Measurements from ENCODE around the gene DOHH. TPM values are rescaled to one million over a fixed set of nuclear protein-coding genes. Genes with fewer than 3 reads are reported as not detected.
"Not testable (repeated sequence)": the region's sequence is repeated elsewhere in the genome, so short reads cannot be mapped to it uniquely, and the experiment has no call there.

The DOHH gene
- total RNA-seq, 1 experiment from 2014 or later: 51.4 TPM

- intact Hi-C loops (cut with micrococcal nuclease): no loop called here
- ATAC-seq (no peak), DNase-seq (peak; percentile 3)
- Histone ChIP-seq H3K9me2 (replicated peaks; ENCODE audit: low read length) (no peaks in the 10 kb centered on the region), H3K4me1 (ENCODE audit: insufficient read depth, low read length) (peaks cover 26% of the 10 kb centered on the region), H3K27ac (ENCODE audit: low read length) (peak overlapping the region; percentile 83), H3K9me3 (ENCODE audit: low read length) (no peaks in the 10 kb centered on the region), H3F3A (ENCODE audit: low read length, unreplicated experiment) (no peaks in the 10 kb centered on the region), H3K79me2 (ENCODE audit: low read length) (peaks cover 77% of the 10 kb centered on the region), H3K4me2 (ENCODE audit: low read length) (peak overlapping the region; percentile 81), H2AFZ (ENCODE audit: low read length) (no peak overlapping the region), H3K4me3 (ENCODE audit: low read length) (peak overlapping the region; percentile 27; the same call in 1 of the 2 replicates), H4K20me1 (ENCODE audit: low read length) (peaks cover 21% of the 10 kb centered on the region; the same call in 1 of the 2 replicates), H3K9ac (ENCODE audit: low read length) (peak overlapping the region; percentile 35), H3K27me3 (ENCODE audit: low read length) (no peaks in the 10 kb centered on the region), H3K36me3 (ENCODE audit: low read depth, low read length) (no peaks in the 10 kb centered on the region; the same call in 1 of the 2 replicates)
- ChIA-PET CTCF (no interaction called here), POLR2A (ENCODE audit: unreplicated experiment) (no interaction called here)
- TF ChIP-seq EZH2 (IDR thresholded peaks at IDR 0.05; ENCODE audit: low read length, unreplicated experiment) (no peak), CTCF (conservative IDR thresholded peaks at IDR 0.05; ENCODE audit: low read depth, low read length) (no peak), EZH2phosphoT487 (IDR thresholded peaks at IDR 0.05; ENCODE audit: borderline replicate concordance, low read length) (no peak)
- no TSS peak for BruUV-seq (replicated peaks)
Measured at GRCh38 chr19:3508771-3509535, 8.5 kb upstream of the DOHH start.

- CTCF ChIA-PET; H2AFZ ChIP-seq (ENCODE audit: low read length); H3K9me3 ChIP-seq (ENCODE audit: low read length); H3K36me3 ChIP-seq (ENCODE audit: low read depth, low read length); intact Hi-C loops (cut with micrococcal nuclease); DNase-seq; H3F3A ChIP-seq (ENCODE audit: low read length, unreplicated experiment); POLR2A ChIA-PET (ENCODE audit: unreplicated experiment); ATAC-seq; H3K9me2 ChIP-seq (replicated peaks; ENCODE audit: low read length); BruUV-seq (replicated peaks); H3K27me3 ChIP-seq (ENCODE audit: low read length): not testable (repeated sequence)
- H3K79me2 ChIP-seq (ENCODE audit: low read length): peaks cover 70% of the 10 kb centered on the region
- peak overlapping the region; percentile 81 for H3K4me2 ChIP-seq (ENCODE audit: low read length)
- H3K4me1 ChIP-seq (ENCODE audit: insufficient read depth, low read length): peaks cover 26% of the 10 kb centered on the region
- peak overlapping the region; percentile 35; the same call in 1 of the 2 replicates for H3K9ac ChIP-seq (ENCODE audit: low read length)
- H3K4me3 ChIP-seq (ENCODE audit: low read length): peak overlapping the region; percentile 91; the same call in 1 of the 2 replicates
- 0 out of 2 replicates have a peak, but pooled peaks cover 15% of the 10 kb centered on the region for H4K20me1 ChIP-seq (ENCODE audit: low read length)
- peak overlapping the region; percentile 83 for H3K27ac ChIP-seq (ENCODE audit: low read length)
Measured at GRCh38 chr19:3508121-3508661, 7.7 kb upstream of the DOHH start.

GRCh38 chr19:3507371-3508120 lies 7.1 kb upstream of the DOHH start:
- BruUV-seq (replicated peaks): TSS peak; percentile 56
- DNase-seq: peak; percentile 6

More at GRCh38 chr19:3507371-3508120, 7.1 kb upstream of the DOHH start:
- ATAC-seq: no peak
- H3K9ac ChIP-seq (ENCODE audit: low read length): peak overlapping the region; percentile 92
- ChIA-PET CTCF (no interaction called here), POLR2A (ENCODE audit: unreplicated experiment) (no interaction called here)
- peaks cover 26% of the 10 kb centered on the region for H3K4me1 ChIP-seq (ENCODE audit: insufficient read depth, low read length)
- no peaks in the 10 kb centered on the region for H3K9me3 ChIP-seq (ENCODE audit: low read length)
- peak overlapping the region; percentile 81 for H3K4me2 ChIP-seq (ENCODE audit: low read length)
- peak overlapping the region; percentile 0; the same call in 1 of the 2 replicates for H3K27ac ChIP-seq (ENCODE audit: low read length)
- H2AFZ ChIP-seq (ENCODE audit: low read length): no peak overlapping the region
- 0 out of 2 replicates have a peak, but pooled peaks cover 14% of the 10 kb centered on the region for H4K20me1 ChIP-seq (ENCODE audit: low read length)
- H3K36me3 ChIP-seq (ENCODE audit: low read depth, low read length): no peaks in the 10 kb centered on the region; the same call in 1 of the 2 replicates
- peaks cover 63% of the 10 kb centered on the region for H3K79me2 ChIP-seq (ENCODE audit: low read length)
- peak overlapping the region; percentile 91 for H3K4me3 ChIP-seq (ENCODE audit: low read length)
- H3K9me2 ChIP-seq (replicated peaks; ENCODE audit: low read length): no peaks in the 10 kb centered on the region
- no peaks in the 10 kb centered on the region for H3F3A ChIP-seq (ENCODE audit: low read length, unreplicated experiment)
- TF ChIP-seq EZH2 (IDR thresholded peaks at IDR 0.05; ENCODE audit: low read length, unreplicated experiment) (no peak), EZH2phosphoT487 (IDR thresholded peaks at IDR 0.05; ENCODE audit: borderline replicate concordance, low read length) (no peak), CTCF (conservative IDR thresholded peaks at IDR 0.05; ENCODE audit: low read depth, low read length) (no peak)
- intact Hi-C loops (cut with micrococcal nuclease): no loop called here
- no peaks in the 10 kb centered on the region for H3K27me3 ChIP-seq (ENCODE audit: low read length)

Data from PC-3 (cell line).